Activated naive CD4-positive, alpha-beta T cell treated with anti-CD3 and anti-CD28 coated beads, Interleukin-2, amount 50 U/mL, for 16 hours (primary cell): ENCODE results near the gene SLFN5.
A peak's percentile ranks its signal among the peaks of the same experiment; 100 is the strongest.
"Not testable (repeated sequence)": the region's sequence is repeated elsewhere in the genome, so short reads cannot be mapped to it uniquely, and the experiment has no call there.

Source experiments
- DNase-seq: peaks from one replicate; pipeline ENCODE4 v3.0.0-alpha.2; 2020

SLFN5 gene

DNA sequence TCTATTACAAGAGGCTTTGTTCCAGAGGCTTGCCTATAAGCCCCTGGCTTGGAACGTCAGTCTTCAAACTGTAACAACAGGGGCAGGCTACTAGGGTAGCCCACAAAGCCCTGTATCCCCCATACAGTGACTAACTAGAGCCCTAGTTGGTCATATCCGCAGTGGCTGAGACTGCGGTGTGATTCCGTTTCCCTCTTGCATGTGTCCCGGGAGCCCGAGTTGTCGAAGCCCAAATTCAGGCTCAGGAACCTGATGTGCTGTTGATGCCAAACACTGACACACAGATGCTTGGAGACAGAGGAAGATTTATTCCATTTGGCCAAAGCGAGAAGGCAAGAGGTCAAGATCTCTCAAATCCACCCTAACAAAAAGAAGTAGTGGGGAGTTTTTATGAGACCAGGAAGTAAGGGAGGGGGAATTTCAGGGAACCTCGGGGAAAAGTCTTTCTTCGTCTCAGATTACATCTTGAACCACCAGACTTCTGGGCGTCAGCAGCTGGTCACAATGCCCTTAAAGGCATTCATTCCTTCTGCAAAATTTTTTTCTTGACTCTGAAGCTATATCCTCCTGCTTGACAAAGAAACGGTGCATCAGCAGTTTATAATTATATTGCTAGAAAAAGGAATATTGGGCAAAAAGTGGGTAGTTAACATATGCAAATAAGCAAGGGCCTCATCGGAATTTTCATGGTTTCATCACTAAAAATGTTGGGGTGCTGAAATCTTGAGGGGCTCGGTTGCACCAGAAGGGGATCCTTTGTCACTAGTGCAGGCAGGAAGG lies 879 bp downstream of the SLFN5 start:
- DNase-seq = peak; percentile 40

DNA sequence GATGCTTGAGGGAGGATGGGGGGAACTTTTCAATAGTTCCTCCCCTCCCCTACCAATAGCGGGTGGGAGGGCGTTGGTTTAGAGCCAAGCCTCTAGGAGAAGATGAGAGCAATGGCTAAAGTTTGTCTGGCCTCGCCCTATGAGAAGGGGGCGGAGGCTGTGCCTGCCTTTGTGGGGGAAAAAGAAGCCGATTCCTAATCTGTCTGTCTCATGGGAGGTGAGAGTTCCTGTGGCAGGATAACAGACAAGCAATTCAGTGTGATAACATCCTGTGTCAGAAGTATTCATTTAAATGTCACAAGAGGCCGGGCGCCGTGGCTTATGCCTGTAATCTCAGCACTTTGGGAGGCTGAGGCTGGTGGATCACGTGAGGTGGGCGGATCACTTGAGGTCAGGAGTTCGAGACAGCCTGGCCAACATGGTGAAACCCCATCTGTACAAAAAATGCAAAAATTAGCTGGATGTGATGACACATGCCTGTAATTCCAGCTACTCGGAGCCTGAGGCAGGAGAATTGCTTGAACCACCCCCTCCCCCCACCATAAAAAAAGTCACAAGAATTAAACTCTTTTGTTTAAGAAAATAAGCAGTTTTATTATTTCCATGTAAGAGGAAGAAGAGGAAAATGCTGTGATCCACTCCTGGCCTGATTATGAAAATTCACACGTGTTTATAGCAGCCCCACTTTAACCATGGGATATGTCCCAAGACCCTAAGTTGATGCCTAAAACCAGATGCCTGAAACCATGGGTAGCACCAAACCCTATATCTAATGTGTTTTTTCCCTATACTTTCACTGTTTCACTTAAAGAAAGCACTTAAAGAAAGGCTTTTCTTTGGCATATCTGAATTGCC lies 1.7 kb downstream of the SLFN5 start:
- peak; percentile 85 for DNase-seq

DNA sequence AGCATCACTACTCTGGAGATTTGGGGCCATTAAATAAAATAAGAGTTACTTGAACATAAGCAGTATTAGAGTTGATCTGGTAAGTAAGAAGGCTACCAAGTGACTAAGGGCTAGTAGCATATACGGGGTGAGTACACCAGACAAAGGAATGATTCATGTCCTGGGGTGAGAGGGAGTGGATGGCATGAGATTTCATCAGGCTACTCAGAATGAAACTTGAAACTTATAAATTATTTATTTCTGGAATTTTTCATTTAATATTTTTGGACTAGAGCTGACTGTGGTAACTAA lies 2.3 kb downstream of the SLFN5 start:
- no peak for DNase-seq

DNA sequence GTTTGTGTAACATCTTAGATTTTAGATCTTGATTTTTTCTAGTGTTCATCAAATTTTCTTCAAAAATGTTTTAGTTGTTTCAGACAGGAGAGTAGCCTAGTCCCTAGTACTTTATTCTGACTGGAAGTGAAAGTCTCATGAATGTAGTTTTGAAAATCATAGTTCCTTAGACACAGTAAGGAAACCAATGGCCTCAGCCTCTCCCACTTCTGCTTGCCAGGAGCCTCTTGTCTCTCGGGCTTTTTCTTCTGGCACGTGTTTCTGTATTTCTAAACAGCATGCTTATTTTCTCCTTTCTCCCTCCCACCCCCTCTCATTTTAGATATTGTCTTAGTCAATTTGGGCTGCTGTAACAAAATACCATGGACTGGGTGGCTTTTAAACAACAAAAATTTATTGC lies 9.8 kb downstream of the SLFN5 start:
- DNase-seq = no peak

DNA sequence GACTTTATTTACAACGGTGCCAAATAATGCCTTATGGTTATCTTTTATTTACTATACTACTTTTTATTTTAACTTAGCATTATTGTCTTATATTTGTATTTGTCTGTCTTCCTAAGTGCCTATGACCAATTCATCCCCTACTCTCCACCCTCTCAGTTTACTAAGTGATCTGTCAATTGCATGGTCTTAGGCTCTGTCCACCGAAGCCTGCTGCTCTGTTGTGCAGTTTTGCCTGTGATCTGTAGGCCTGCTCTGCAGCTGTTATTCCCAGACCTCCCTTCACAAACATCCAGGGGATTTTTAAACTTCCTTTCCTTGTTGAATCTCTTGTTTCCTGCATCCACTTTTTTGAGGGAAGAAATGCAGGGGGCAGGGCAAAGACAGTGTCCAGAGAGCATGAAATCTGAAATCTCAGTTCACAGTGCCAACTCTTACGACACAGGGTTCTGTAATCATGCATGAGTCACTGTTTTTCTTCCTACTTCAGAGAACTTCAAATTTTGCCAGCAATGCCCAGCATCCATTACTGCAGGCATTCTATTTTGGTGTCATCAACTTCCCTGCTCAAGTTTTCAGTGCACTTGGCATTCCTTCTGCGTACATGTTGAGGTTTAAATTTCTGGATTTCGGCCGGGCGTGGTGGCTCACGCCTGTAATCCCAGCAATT lies 11.4 kb downstream of the SLFN5 start:
- no peak for DNase-seq

DNA sequence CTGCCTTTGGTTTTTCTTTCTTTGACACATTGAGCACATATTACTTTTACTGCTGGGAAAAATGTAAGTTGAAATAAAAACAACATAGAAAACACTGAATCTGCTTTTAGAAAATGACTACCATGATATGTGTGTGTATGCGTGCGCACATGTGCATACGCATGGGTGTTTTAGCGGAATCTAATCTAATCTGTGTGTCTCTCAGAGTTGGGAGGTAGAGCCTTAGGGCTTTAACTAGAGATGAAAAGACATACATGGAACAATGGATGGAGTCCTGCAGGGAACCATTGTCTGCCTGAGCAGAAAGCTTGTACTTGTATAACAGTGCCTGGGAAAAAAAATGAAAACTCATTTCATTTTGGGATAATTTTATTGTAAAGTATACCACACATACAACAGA lies 12.4 kb downstream of the SLFN5 start:
- no peak for DNase-seq

DNA sequence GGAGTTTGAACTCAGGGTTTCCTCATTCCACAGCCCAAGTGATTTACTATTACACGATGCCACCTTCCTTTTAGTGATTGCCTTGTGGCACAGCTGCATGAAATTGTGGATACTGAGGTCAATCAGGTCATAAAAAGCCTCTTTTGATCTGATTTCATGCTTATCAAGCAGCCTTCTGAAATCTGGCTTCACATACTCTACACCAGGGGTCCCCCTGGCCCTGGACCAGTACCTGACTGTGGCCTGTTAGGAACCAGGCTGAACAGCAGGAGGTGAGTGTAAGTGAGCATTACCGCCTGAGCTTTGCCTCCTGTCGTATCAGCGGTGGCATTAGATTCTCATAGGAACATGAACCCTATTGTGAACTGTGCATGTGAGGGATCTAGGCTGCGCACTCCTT lies 13.8 kb downstream of the SLFN5 start:
- no peak for DNase-seq

DNA sequence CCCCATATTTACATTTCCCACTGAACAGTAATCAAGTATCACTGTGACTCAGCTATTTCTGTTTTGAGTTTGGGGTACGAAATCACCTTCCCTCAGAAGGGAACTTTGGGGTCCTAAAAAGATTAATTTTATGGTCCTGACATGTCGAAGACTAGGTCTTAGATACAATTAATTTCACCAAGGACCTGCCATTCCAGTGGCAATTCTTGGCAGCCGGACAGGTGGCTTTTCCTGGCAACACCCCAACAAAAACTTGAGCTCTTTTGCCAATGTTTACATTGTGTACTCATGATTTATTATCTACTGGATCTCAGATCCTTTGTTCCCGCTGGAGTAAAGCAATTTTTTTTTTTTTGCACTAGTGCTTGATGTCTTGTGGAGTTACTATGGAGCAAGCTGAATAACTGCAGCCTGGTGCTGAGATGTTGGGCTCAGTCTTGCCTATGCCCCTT lies 14.4 kb downstream of the SLFN5 start:
- no peak for DNase-seq

DNA sequence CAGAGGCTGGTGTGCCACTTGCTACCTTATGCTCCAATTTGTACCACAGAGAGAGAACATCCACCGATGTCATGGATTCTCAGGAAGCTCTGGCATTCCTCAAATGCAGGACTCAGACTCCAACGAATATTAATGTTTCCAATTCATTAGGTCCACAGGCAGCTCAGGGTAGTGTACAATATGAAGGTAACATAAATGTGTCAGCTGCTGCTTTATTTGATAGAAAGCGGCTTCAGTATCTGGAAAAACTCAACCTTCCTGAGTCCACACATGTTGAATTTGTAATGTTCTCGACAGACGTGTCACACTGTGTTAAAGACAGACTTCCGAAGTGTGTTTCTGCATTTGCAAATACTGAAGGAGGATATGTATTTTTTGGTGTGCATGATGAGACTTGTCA lies 16.1 kb downstream of the SLFN5 start:
- DNase-seq = no peak

DNA sequence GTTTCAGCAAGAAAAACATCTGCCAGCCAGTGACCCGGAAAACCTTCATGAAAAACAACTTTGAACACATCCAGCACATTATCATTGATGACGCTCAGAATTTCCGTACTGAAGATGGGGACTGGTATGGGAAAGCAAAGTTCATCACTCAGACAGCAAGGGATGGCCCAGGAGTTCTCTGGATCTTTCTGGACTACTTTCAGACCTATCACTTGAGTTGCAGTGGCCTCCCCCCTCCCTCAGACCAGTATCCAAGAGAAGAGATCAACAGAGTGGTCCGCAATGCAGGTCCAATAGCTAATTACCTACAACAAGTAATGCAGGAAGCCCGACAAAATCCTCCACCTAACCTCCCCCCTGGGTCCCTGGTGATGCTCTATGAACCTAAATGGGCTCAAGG lies 22.2 kb downstream of the SLFN5 start:
- DNase-seq = no peak

DNA sequence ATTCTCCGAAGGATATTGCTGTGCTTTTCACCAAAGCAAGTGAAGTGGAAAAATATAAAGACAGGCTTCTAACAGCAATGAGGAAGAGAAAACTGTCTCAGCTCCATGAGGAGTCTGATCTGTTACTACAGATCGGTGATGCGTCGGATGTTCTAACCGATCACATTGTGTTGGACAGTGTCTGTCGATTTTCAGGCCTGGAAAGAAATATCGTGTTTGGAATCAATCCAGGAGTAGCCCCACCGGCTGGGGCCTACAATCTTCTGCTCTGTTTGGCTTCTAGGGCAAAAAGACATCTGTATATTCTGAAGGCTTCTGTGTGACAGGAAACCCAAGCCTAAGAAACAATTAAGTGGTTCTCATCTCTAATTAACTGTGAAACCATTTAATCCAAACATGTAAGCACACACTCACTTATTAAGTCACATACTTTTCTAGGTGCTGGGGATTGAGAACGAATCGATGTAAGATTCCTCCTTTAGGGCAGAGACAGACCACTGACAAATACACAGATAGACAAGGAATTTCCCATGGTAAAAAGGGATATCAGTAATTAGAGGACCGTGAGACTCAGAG lies 22.8 kb downstream of the SLFN5 start:
- no peak for DNase-seq

DNA sequence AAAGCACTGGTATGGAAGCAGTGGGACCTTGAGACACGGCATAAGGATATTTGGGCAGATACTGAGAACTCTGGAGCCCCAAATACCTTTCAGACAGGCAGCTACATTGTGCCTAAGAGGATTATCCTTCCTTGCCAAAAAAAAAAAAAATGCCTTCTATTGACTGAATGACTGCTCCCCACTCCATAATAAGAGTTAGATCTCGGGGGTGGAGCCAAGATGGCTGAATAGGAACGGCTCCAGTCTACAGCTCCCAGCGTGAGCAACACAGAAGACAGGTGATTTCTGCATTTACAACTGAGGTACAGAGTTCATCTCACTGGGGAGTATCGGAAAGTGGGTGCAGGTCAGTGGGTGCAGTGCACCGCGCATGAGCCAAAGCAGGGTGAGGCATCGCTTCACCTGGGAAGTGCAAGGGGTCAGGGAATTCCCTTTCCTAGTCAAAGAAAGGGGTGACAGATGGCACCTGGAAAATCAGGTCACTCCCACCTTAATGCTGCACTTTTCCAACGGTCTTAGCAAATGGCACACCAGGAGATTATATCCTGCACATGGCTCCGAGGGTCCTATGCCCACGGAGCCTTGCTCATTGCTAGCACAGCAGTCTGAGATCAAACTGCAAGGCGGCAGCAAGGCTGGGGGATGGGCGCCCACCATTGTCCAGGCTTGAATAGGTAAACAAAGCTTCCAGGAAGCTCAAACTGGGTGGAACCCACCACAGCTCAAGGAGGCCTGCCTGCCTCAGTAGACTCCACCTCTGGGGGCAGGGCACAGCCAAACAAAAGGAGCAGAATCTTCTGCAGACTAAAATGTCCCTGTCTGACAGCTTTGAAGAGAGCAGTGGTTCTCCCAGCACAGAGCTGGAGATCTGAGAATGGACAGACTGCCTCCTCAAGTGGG lies 31.5 kb downstream of the SLFN5 start:
- not testable (repeated sequence) for DNase-seq

DNA sequence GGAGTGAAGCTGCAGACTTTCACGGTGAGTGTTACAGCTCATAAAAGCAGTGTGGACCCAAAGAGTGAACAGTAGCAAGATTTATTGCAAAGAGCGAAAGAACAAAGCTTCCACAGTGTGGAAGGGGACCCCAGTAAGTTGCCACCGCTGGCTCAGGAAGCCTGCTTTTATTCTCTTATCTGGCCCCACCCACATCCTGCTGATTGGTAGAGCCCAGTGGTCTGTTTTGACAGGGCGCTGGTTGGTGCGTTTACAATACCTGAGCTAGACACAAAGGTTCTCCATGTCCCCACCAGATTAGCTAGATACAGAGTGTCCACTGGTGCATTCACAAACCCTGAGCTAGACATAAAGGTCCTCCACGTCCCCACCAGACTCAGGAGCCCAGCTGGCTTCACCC lies 35.6 kb downstream of the SLFN5 start:
- not testable (repeated sequence) for DNase-seq

DNA sequence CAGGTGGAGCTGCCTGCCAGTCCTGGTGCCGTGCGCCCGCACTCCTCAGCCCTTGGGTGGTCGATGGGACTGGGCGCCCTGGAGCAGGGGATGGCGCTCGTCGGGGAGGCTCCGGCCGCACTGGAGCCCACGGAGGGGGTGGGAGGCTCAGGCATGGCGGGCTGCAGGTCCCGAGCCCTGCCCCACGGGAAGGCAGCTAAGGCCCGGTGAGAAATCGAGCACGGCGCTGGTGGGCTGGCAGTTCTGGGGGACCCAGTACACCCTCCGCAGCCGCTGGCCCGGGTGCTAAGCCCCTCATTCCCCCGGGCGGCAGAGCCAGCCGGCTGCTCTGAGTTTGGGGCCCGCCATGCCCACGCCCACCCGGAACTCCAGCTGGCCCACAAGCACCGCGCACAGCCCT lies 36.0 kb downstream of the SLFN5 start:
- DNase-seq = not testable (repeated sequence)

DNA sequence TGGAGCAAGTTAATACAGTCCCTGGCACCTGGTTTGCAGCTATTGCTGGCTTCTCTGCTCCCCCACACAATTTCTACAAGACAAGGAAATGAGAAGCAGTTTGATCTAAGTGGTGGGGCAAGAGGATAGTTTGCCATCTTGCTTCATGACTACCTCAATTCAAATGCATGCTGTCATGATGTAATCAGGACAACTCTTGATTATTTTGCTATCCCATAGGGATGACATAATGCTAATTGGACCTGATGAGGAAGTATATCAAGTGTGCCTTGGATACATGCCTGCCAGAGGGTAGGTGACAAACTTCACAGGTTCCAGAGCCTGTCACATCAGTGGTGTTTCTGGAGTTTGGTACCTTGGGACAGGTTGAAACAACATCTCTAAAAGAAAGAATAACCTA lies 40.9 kb downstream of the SLFN5 start:
- no peak for DNase-seq

DNA sequence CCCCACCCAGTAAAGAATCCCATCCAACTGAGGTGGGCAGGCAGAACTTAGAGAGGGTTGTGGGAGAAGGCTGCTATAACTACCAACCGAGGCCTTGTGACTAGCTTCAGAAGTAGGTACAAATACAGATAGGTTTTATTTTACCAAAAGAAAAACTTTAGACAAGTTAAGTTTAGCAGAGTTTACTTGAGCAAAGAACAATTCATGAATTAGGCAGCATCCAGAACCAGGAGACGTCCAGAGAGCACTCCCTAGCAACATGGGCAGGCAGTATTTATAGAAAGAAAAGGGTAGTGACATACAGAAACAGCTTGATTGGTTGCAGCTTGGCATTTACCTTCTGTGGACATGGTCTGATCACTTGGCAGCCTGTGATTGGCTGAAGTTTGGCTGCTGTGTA lies 42.1 kb downstream of the SLFN5 start:
- DNase-seq = no peak

DNA sequence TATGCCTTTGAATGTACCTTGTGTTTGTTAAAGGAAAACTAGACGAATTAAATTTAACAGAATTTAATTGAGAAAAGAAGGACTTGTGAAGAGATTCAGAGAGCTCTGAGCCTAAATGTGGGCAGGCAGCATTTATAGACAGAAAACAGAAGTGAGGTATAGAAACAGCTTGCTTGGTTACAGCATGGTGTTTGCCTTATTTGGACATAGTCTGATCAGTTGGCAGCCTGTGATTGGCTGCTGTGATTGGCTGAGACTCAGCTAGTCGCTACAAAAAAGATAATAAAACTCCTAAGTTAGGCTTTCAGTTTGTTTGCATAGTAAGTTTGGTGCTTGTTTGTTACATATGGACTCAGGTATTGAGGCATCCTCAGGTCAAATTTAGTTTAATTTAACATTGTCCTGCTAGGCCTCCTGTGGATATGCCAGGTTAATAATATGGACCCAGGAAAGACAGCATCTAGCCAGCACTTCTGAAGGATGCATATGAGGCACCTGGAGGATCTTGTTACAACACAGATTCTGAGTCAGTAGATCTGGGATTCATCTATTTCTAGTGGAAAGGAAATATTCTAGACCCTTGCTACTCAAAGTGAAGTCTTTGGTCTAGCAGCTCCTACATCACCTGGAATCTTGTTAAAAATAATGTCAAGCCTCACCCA lies 43.4 kb downstream of the SLFN5 start:
- DNase-seq = peak; percentile 35

DNA sequence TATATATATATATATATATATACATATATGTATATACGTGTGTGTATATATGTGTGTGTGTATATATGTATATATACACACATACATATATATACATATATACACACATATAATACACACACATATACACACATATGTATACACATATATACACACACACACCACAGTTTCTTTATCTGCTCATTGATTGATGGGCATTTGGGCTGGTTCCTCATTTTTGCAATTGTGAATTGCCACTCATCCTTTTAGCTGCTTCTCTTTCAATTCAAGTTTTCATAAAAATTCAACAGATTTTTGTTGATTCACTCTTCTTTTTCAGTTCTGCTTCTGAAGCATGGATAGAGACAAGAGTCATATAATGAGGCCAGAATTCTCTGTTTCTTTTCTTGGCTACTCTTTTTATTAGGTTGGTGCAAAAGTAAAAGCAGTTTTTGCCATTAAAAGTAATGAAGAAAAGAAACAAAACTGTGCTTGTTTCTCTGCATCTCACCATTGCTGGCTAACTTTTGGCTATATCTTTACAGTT lies 44.5 kb downstream of the SLFN5 start:
- DNase-seq = no peak

DNA sequence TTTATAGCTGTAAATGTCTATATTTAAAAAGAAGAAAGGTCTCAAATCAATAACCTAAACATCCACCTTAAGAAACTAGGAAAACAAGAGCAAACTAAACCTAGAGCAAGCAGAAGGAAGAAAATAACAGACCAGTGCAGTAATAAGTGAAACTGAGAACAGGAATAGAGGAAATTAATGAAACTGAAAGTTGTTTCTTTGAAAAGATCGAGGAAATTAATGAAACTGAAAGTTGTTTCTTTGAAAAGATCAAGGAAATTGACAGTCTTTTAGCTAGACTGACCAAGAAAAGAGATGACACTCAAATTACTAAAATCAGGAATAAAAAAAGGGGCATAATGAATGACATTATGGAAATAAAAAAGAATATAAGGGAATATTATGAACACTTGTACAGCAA lies 46.4 kb downstream of the SLFN5 start:
- DNase-seq = no peak

DNA sequence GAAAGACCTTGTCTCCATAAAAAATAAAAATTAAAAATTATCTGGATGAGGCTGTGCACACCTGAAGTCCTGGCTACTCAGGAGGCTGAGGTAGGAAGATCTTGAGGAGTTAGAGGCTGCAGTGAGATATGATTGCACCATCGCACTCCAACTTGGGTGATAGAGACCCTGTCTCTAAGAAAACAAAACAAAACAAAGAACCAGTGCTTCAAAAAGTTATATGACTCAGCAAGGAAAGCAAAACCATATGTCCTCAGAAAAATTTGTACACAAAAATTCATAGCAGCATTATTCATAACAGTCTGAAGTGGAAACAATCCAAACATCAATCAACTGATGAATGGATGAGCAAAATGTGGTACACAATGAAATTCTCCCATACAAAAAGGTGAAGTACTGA lies 48.9 kb downstream of the SLFN5 start:
- no peak for DNase-seq

DNA sequence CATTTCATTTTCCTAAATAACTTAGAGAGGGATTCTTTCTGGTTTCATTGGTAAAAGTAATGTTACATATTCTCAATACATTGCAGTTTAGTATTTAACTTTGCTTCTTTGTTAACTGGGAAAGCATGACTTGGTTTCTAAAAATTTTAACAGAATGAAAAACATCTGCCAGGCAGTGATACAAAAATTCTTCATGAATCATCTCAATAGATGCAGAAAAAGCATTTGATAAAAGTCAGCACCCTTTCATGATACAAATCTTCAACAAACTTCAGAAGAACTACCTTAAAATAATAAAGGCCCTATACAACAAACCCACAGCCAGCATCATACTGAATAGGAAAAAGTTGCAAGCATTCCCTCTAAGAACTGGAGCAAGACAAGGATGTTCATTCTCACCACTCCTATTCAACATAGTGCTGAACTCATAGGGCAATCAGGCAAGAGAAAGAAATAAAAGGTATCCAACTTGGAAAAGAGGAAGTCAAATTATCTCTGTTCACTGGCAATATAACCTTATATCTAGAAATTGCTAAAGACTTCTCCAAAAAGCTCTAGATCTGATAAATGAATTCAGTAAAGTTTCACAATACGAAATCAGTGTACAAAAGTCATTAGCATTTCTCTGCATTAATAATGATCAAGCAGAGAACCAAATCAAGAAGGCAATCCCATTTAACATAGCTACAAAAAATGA lies 50.4 kb downstream of the SLFN5 start:
- no peak for DNase-seq
